GM12891 (cell line): ENCODE results near the gene ZSWIM6.

Source experiments
- PAX5 ChIP-seq: IDR thresholded peaks from 2 replicates; pipeline ENCODE4 v1.6.1; 2011; ENCODE audit warnings: low read length, moderate library complexity, mild to moderate bottlenecking; ENCODE audit not compliant: insufficient read depth, severe bottlenecking
- POLR2A ChIP-seq: IDR thresholded peaks from 2 replicates; pipeline ENCODE4 v1.6.1; 2011; ENCODE audit warnings: low read depth, low read length, control low read depth
- POLR2AphosphoS5 ChIP-seq: IDR thresholded peaks from 2 replicates; pipeline ENCODE4 v1.6.1; 2011; ENCODE audit warnings: low read depth, low read length, control low read depth
- SPI1 ChIP-seq: IDR thresholded peaks from 2 replicates; pipeline ENCODE4 v1.6.1; 2011; ENCODE audit warnings: low read depth, low read length, control low read depth
- TAF1 ChIP-seq: IDR thresholded peaks from 2 replicates; pipeline ENCODE4 v1.6.1; 2011; ENCODE audit warnings: low read depth, low read length, control low read depth

GRCh38 chr5:61479850-61480614 lies 148.0 kb downstream of the ZSWIM6 start:
- no peak for TF ChIP-seq POLR2A
- no peak for TF ChIP-seq POLR2AphosphoS5
- no peak for TF ChIP-seq TAF1
- TF ChIP-seq PAX5, result no peak
- no peak for TF ChIP-seq SPI1
